ENCODE measurements around the gene LPP. TPM values are rescaled to one million over a fixed set of nuclear protein-coding genes. Genes with fewer than 3 reads are reported as not detected.

Gene LPP
- total and polyA plus RNA-seq, 9 donors, result 15.9 to 280 (median 134) TPM

GRCh38 chr3:188276375-188276774 lies 122.4 kb downstream of the LPP start:
- Histone ChIP-seq H3K9me3 (no peaks in the 10 kb centered on the region), H3K4me3 (no peak overlapping the region), H3K36me3 (no peaks in the 10 kb centered on the region), H3K27ac (no peak overlapping the region), H3K27me3 (no peaks in the 10 kb centered on the region), H3K4me1 (ENCODE audit: insufficient read depth) (peaks cover 4% of the 10 kb centered on the region)
- TF ChIP-seq EP300 (IDR thresholded peaks at IDR 0.05) (no peak), CTCF (IDR thresholded peaks at IDR 0.05) (no peak), POLR2A (IDR thresholded peaks at IDR 0.05) (no peak)
- intact Hi-C loops (cut with DNase I), result loop anchor here in 1 of 4 donors (10.0 kb wide), 1 partner anchor 222 kb away; no protein-coding TSS in a partner anchor
- 91 to 99% (median 94%) methylated on average over 3 of the region's 3 CpGs for WGBS, 3 donors
- no peak for DNase-seq

GRCh38 chr3:188278717-188279324 lies 124.9 kb downstream of the LPP start:
- Histone ChIP-seq H3K27me3 (no peaks in the 10 kb centered on the region), H3K9me3 (no peaks in the 10 kb centered on the region), H3K36me3 (no peaks in the 10 kb centered on the region), H3K27ac (no peak overlapping the region), H3K4me3 (no peak overlapping the region), H3K4me1 (ENCODE audit: insufficient read depth) (peaks cover 9% of the 10 kb centered on the region)
- intact Hi-C loops (cut with DNase I), result loop anchor here in 1 of 4 donors (10.0 kb wide), 1 partner anchor 224 kb away; no protein-coding TSS in a partner anchor
- DNase-seq, result no peak
- TF ChIP-seq POLR2A (IDR thresholded peaks at IDR 0.05) (no peak), EP300 (IDR thresholded peaks at IDR 0.05) (no peak), CTCF (IDR thresholded peaks at IDR 0.05) (no peak)
- 71 to 86% (median 85%) methylated on average over 6 of the region's 6 CpGs for WGBS, 3 donors

GRCh38 chr3:188279502-188280335 lies 125.8 kb downstream of the LPP start:
- intact Hi-C loops (cut with DNase I), result loop anchor here in 1 of 4 donors (10.0 kb wide), 1 partner anchor 225 kb away; no protein-coding TSS in a partner anchor
- H3K4me1 ChIP-seq (ENCODE audit: insufficient read depth), result peaks cover 12% of the 10 kb centered on the region

More at GRCh38 chr3:188279502-188280335, 125.8 kb downstream of the LPP start:
- no peak overlapping the region for H3K4me3 ChIP-seq
- no peaks in the 10 kb centered on the region for H3K36me3 ChIP-seq
- DNase-seq, result no peak
- no peaks in the 10 kb centered on the region for H3K27me3 ChIP-seq
- TF ChIP-seq POLR2A (IDR thresholded peaks at IDR 0.05), result no peak
- TF ChIP-seq CTCF (IDR thresholded peaks at IDR 0.05), result no peak
- no peak for TF ChIP-seq EP300 (IDR thresholded peaks at IDR 0.05)
- no peaks in the 10 kb centered on the region for H3K9me3 ChIP-seq
- H3K27ac ChIP-seq, result no peak overlapping the region
- 78 to 84% (median 83%) methylated on average over 7 of the region's 7 CpGs for WGBS, 3 donors

Data from ovary (tissue), 9 donors.